H1 (cell line): ENCODE measurements around the gene EWSR1. TPM values are rescaled to one million over a fixed set of nuclear protein-coding genes. Genes with fewer than 3 reads are reported as not detected.

Experiments
- EP300 ChIP-seq, 2 experiments: IDR thresholded peaks; 1 replicate in 1 of 2; 2 replicates in 1 of 2; pipeline ENCODE4 v1.6.1; 2011 to 2012; ENCODE audit warnings: low read depth in 2 of 2, low read length in 2 of 2, mild to moderate bottlenecking in 2 of 2, borderline replicate concordance in 1 of 2, inconsistent platforms in 1 of 2, moderate library complexity in 1 of 2
- KDM1A ChIP-seq: fragments of 200-600, 300-600 bp; sonication (generic); IDR thresholded peaks from 2 replicates; pipeline ENCODE4 v1.7.1; 2016; ENCODE audit warnings: mild to moderate bottlenecking, low read length, borderline replicate concordance
- MAFK ChIP-seq: IDR thresholded peaks from 2 replicates; pipeline ENCODE4 v1.6.1; 2012; ENCODE audit warnings: low read depth, mild to moderate bottlenecking, improper control_type of control experiment, low read length
- SP4 ChIP-seq: IDR thresholded peaks from 2 replicates; pipeline ENCODE4 v1.6.1; 2012; ENCODE audit warnings: low read length, inconsistent platforms
- TAF1 ChIP-seq: IDR thresholded peaks from 2 replicates; pipeline ENCODE4 v1.6.1; 2011; ENCODE audit warnings: mild to moderate bottlenecking, low read depth, low read length
- TAF7 ChIP-seq: optimal IDR thresholded peaks from 2 replicates; pipeline ENCODE3; 2011; ENCODE audit warnings: low read depth, mild to moderate bottlenecking, inconsistent platforms, low read length, moderate library complexity, borderline replicate concordance
- polyA plus RNA-seq, 7 experiments: library from polyadenylated mRNA; depleted of rRNA in 3 of 7; stranded (reverse) in 5 of 7; unstranded in 2 of 7; fragments of >200 nt in 5 of 7; fragments of 200-250 nt in 2 of 7; gene quantifications; 1 replicate in 5 of 7; 2 replicates in 1 of 7; 4 replicates in 1 of 7; pipeline versions ENCODE4 v1.2.1 to v1.2.3, GENCODE V29; 2011 to 2013; ENCODE audit warnings: missing spikeins in 2 of 7, mixed read lengths in 2 of 7
- total RNA-seq: library from RNA; stranded (reverse); fragmentation: NEBNext Ultra II Directional; extraction: Animal tissue kit (Norgen Biotek cat#: 25700); gene quantifications from 2 replicates; pipeline ENCODE4 v1.2.1, GENCODE V29; 2021

Gene EWSR1
- total and polyA plus RNA-seq, 2 of the 8 experiments (the other 6 are each of a cell fraction or from before 2014, with no cell fraction given), result 387 to 930 TPM

DNA sequence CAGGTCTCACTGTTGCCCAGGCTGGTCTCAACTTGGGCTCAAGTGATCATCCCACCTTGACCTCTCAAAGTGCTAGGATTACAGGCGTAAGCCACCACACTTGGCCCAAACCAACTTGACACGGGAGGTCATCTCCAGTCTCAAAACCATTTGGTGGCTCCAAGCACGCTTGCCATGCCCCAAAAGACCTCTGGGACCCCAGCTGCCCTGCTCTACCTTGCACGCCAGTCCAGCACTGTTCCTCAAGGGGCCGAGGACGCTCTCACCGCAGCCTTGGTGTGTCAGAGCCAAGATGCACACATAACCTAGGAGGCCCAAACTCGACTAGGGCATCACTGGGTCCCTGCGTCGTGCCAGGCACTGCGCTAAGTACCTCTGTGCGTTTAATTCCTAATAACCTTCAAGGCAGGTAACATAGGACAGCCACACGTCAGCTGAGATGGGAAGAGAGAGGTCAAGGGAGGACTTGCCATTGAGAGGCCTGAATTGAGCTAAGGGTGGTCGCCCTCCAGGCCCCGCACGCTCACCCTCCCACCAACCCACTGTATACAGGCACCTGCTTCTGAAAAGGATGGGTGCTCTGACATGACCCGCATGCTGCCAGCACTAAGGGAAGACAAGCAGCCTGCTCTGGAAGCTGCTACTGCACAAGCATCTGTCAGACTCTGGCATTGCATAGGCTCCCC lies 33.8 kb downstream of the EWSR1 start (continued):
- no peak for TF ChIP-seq SP4
- TF ChIP-seq TAF7, result no peak
- no peak for TF ChIP-seq KDM1A
- TF ChIP-seq MAFK, result no peak
- no peak for TF ChIP-seq EP300 (IDR thresholded peaks at IDR 0.05; ENCODE audit: borderline replicate concordance in 1 of 2, low read depth in 2 of 2, low read length in 2 of 2)
- no peak for TF ChIP-seq TAF1
- TF ChIP-seq, all 59 proteins: peak for 0
